ENCODE measurements around the gene LDB2.

GRCh38 chr4:16824278-16824806 lies 74.1 kb downstream of the LDB2 start:
- TF ChIP-seq, protein P1, sequence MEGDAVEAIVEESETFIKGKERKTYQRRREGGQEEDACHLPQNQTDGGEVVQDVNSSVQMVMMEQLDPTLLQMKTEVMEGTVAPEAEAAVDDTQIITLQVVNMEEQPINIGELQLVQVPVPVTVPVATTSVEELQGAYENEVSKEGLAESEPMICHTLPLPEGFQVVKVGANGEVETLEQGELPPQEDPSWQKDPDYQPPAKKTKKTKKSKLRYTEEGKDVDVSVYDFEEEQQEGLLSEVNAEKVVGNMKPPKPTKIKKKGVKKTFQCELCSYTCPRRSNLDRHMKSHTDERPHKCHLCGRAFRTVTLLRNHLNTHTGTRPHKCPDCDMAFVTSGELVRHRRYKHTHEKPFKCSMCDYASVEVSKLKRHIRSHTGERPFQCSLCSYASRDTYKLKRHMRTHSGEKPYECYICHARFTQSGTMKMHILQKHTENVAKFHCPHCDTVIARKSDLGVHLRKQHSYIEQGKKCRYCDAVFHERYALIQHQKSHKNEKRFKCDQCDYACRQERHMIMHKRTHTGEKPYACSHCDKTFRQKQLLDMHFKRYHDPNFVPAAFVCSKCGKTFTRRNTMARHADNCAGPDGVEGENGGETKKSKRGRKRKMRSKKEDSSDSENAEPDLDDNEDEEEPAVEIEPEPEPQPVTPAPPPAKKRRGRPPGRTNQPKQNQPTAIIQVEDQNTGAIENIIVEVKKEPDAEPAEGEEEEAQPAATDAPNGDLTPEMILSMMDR (IDR thresholded peaks at IDR 0.05): no peak
- no peak for TF ChIP-seq POLR2A (IDR thresholded peaks at IDR 0.05)

Data from uterus (tissue), 2 donors.